GM12873 (cell line): Measurements from ENCODE around the gene NBEA.

Experiments
- CTCF ChIP-seq: IDR thresholded peaks from 2 replicates; pipeline ENCODE4 v1.5.1; 2012; ENCODE audit warnings: low read depth, mild to moderate bottlenecking, moderate library complexity, low read length, control low read depth; ENCODE audit not compliant: insufficient read depth; ENCODE audit errors: missing control alignments

NBEA gene

DNA sequence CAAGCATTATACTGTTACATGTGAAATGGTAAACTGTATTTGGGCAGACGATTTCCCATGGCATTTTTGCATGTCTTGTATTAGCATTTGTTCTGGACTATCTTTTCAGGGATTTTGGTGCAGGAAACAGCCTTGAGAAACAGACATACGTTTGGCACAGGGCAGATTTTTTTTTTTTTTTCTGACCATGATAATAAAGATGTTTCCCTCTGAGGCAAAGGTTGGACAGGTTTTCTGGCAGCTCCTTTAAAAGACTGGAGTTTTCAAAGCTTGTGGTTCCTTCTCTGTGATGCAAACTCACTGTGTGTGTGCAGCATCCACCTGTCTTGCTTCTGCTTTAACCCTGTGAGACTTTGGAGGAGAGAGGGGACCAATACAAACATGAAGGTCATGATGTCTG is 63.0 kb downstream of the NBEA start:
- no peak for TF ChIP-seq CTCF

- TF ChIP-seq CTCF, result no peak
These were observed 72.6 kb downstream of the NBEA start for GRCh38 chr13:35014606-35015213.

- no peak for TF ChIP-seq CTCF
These were observed 74.5 kb downstream of the NBEA start for GRCh38 chr13:35016362-35017112.

- no peak for TF ChIP-seq CTCF
These were observed 83.2 kb downstream of the NBEA start for GRCh38 chr13:35025314-35025713.

DNA sequence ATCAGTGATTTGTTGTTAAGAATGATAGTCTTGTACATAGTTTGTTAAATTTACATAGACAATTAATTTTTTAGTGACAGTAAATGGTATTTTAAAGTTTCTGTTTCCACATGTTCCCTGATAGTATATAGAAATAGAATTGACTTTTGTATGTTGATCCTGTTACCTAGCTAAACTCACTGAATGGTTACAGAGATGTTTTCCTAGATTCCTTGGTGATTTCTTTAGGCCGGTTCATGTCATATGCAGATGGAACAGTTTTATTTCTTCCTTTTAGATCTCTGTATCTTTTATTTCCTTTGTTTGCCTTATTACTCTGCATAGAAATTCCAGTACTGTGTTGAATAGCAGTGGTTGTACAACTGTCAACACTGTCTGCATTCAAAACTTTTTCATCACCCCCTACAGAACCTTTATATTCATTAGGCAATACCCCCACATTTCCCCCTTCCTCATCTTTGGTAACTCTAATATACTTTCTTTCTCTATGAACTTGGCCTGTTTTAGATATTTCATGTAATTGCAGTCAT is 86.3 kb downstream of the NBEA start:
- no peak for TF ChIP-seq CTCF

DNA sequence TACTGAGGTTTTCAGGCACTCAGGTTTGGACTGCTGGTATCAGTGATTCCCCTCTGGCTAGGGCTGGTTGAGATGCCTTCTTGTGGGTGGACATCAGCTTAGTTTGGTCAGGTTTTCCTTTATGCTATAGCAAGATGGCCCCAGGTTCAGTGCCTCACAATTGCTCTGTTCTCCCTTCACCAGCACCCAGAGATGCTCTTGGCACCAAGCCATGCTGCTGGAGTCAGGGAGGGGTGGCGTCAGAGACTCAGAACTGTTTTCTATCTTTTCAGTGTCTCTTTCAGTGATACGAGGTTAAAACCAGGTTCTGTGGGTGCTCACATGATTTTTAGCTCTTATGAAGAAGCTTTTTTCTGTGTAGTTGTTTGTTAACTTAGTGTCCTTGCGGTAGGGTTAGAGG is 96.9 kb downstream of the NBEA start:
- TF ChIP-seq CTCF, result no peak

DNA sequence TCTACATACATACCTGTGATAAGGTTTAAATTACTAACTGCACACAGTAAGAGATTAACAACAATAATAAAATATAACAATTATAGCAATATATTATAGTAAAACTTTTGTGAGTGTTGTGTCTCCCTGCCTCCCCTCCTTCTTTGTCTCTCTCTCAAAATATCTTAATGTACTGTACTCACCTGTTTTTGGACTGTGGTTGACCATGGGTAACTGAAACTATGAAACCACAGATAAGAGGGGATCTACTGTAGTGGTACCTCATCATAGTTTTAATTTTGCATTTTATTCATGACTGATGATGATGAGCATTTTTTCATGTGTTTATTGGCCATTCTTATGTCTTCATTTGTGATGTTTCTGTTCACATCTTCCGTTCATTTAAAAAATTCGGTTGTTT is 104.5 kb downstream of the NBEA start:
- no peak for TF ChIP-seq CTCF
